ENCODE measurements around the gene MBD3.

Gene MBD3

GRCh38 chr19:1592024-1592754 is 476 bp downstream of the MBD3 start:
- DNase-seq: peak; percentile 88

GRCh38 chr19:1591421-1592023 is 1.1 kb downstream of the MBD3 start:
- no peak for DNase-seq

- no peak for DNase-seq
These were observed 1.8 kb downstream of the MBD3 start for GRCh38 chr19:1590641-1591397.

- no peak for DNase-seq
These were observed 4.8 kb downstream of the MBD3 start for GRCh38 chr19:1587872-1588271.

- no peak for DNase-seq
These were observed 7.5 kb downstream of the MBD3 start for GRCh38 chr19:1585243-1585580.

- no peak for DNase-seq
These were observed 8.0 kb downstream of the MBD3 start for GRCh38 chr19:1584500-1585242.

- DNase-seq: no peak
These were observed 10.5 kb downstream of the MBD3 start for GRCh38 chr19:1582201-1582600.

- no peak for DNase-seq
These were observed 11.7 kb downstream of the MBD3 start for GRCh38 chr19:1580957-1581356.

GRCh38 chr19:1580382-1580781 is 12.3 kb downstream of the MBD3 start:
- DNase-seq: no peak

- DNase-seq: no peak
These were observed 13.4 kb downstream of the MBD3 start for GRCh38 chr19:1579222-1579621.

GRCh38 chr19:1577929-1578618 is 14.6 kb downstream of the MBD3 start:
- no peak for DNase-seq

- DNase-seq: no peak
These were observed 15.4 kb downstream of the MBD3 start for GRCh38 chr19:1577090-1577928.

GRCh38 chr19:1576242-1577089 is 16.2 kb downstream of the MBD3 start:
- no peak for DNase-seq

- DNase-seq: no peak
These were observed 17.1 kb downstream of the MBD3 start for GRCh38 chr19:1575323-1576241.

GRCh38 chr19:1574354-1575136 is 18.1 kb downstream of the MBD3 start:
- no peak for DNase-seq

GRCh38 chr19:1572795-1573194 is 19.9 kb downstream of the MBD3 start:
- no peak for DNase-seq

- DNase-seq: no peak
These were observed 21.3 kb downstream of the MBD3 start for GRCh38 chr19:1571358-1571757.

- no peak for DNase-seq
These were observed 21.8 kb downstream of the MBD3 start for GRCh38 chr19:1570836-1571235.

- no peak for DNase-seq
These were observed 22.7 kb downstream of the MBD3 start for GRCh38 chr19:1569997-1570396.
